ENCODE measurements around the gene P3H3. TPM values are rescaled to one million over a fixed set of nuclear protein-coding genes. Genes with fewer than 3 reads are reported as not detected.

The P3H3 gene
- polyA plus RNA-seq, 1 experiment = 45.5 TPM

DNA sequence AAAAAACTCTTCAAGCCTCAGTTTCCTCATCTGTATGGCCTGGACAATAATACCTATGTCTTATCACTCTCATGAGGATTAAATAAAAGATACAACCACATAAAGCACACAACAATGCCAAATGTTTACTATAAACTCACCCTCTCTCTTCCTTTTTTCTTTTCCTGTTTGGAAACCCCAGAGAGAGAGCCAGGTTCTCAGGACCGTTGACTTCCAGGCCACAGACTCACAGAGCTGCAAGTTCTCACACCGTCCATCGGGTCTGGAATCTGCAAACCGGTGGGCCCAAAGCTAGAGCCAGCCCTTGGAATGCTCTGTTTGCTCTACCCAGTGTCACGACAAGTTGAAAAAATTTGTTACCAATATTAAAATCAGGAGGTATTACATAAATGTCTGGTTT is 43.4 kb upstream of the P3H3 start:
- no peak overlapping the region for H3K27ac ChIP-seq (ENCODE audit: low read depth, low read length)
- POLR2A ChIA-PET = interaction anchor here (0.6 kb wide), 2 partner anchors 95 to 199 kb away, joined by 3 to 7 read pairs; partner anchors contain the start of gene ZNF384
- H3K4me3 ChIP-seq (ENCODE audit: low read depth, low read length) = no peak overlapping the region
- H3K27me3 ChIP-seq (ENCODE audit: control insufficient read depth, insufficient read depth, low read length) = no peaks in the 10 kb centered on the region
- TF ChIP-seq, protein P1, sequence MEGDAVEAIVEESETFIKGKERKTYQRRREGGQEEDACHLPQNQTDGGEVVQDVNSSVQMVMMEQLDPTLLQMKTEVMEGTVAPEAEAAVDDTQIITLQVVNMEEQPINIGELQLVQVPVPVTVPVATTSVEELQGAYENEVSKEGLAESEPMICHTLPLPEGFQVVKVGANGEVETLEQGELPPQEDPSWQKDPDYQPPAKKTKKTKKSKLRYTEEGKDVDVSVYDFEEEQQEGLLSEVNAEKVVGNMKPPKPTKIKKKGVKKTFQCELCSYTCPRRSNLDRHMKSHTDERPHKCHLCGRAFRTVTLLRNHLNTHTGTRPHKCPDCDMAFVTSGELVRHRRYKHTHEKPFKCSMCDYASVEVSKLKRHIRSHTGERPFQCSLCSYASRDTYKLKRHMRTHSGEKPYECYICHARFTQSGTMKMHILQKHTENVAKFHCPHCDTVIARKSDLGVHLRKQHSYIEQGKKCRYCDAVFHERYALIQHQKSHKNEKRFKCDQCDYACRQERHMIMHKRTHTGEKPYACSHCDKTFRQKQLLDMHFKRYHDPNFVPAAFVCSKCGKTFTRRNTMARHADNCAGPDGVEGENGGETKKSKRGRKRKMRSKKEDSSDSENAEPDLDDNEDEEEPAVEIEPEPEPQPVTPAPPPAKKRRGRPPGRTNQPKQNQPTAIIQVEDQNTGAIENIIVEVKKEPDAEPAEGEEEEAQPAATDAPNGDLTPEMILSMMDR (IDR thresholded peaks at IDR 0.05; ENCODE audit: low read depth, low read length) = no peak
- CTCF ChIA-PET = interaction anchor here (1.1 to 2.3 kb wide), 3 partner anchors 18 to 40 kb away, joined by 6 to 7 read pairs (median 6); partner anchors contain the start of genes MLF2 and PTMS
- no peaks in the 10 kb centered on the region for H3K9me3 ChIP-seq (ENCODE audit: control insufficient read depth, insufficient read depth, low read length)
- DNase-seq (ENCODE audit: low read depth, low spot score) = no peak

DNA sequence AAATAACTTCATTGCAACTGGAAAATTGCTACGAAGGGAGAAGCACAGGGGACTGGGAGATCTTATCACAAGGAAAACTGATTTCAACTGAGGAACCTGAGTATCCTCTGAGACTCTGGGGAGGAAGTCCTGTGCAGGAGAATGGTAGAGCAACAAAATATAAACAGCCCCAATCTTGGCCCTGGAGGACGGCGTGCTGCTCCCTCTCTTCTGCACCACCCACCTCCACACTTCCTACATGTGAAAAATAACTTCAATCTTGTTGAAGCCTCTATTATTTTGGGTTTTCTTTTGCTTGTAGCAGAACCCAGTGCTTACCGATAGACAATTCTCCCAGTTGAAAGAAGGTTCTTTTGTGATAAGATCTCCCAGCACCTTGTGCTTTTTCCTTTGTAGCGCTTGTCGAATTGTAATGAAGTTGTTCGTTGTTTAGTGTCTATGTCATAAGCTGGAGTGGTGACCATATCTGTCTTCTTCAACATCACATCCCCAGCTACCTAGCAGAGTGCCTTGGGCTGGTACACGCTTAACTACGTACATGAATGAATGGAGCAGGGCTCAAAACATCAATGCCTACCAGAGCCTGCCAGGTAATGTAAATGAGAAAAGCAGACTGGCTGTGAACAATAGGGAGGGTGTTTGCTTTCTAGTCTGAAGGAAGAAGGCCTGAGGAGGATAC is 41.7 kb upstream of the P3H3 start:
- ChIA-PET CTCF (interaction anchor here (0.6 to 2.2 kb wide), 6 partner anchors 8 to 224 kb away, joined by 3 to 14 read pairs (median 5); partner anchors contain the start of genes MLF2 and PTMS), POLR2A (interaction anchor here (0.9 to 1.0 kb wide), 2 partner anchors 10 to 62 kb away, joined by 6 to 8 read pairs; no protein-coding TSS in a partner anchor)
- Histone ChIP-seq H3K27ac (ENCODE audit: low read depth, low read length) (no peak overlapping the region), H3K9me3 (ENCODE audit: control insufficient read depth, insufficient read depth, low read length) (no peaks in the 10 kb centered on the region), H3K4me3 (ENCODE audit: low read depth, low read length) (no peak overlapping the region), H3K27me3 (ENCODE audit: control insufficient read depth, insufficient read depth, low read length) (no peaks in the 10 kb centered on the region)
- DNase-seq (ENCODE audit: low read depth, low spot score) = no peak
- TF ChIP-seq, protein P1 (IDR thresholded peaks at IDR 0.05; ENCODE audit: low read depth, low read length) = no peak

GRCh38 chr12:6787309-6787708 is 40.9 kb upstream of the P3H3 start:
- Histone ChIP-seq H3K4me3 (ENCODE audit: low read depth, low read length) (no peak overlapping the region), H3K9me3 (ENCODE audit: control insufficient read depth, insufficient read depth, low read length) (no peaks in the 10 kb centered on the region), H3K27me3 (ENCODE audit: control insufficient read depth, insufficient read depth, low read length) (no peaks in the 10 kb centered on the region), H3K27ac (ENCODE audit: low read depth, low read length) (no peak overlapping the region)
- DNase-seq (ENCODE audit: low read depth, low spot score) = no peak
- ChIA-PET POLR2A (no interaction called here), CTCF (interaction anchor here (0.8 to 2.2 kb wide), 4 partner anchors 9 to 39 kb away, joined by 3 to 14 read pairs (median 6); partner anchors contain the start of gene MLF2)
- TF ChIP-seq, protein P1 (IDR thresholded peaks at IDR 0.05; ENCODE audit: low read depth, low read length) = no peak

- ChIA-PET CTCF (interaction anchor here (0.6 to 2.6 kb wide), 5 partner anchors 11 to 232 kb away, joined by 3 to 15 read pairs (median 8); partner anchors contain the start of genes MLF2 and PTMS), POLR2A (interaction anchor here (1.0 to 1.5 kb wide), 4 partner anchors 22 to 36 kb away, joined by 3 to 8 read pairs (median 3); partner anchors contain the start of genes GPR162 and MLF2)
- H3K9me3 ChIP-seq (ENCODE audit: control insufficient read depth, insufficient read depth, low read length) = no peaks in the 10 kb centered on the region
- DNase-seq (ENCODE audit: low read depth, low spot score) = no peak
- H3K27ac ChIP-seq (ENCODE audit: low read depth, low read length) = peak within 1 kb of the TSS; percentile 0
- TF ChIP-seq, protein P1 (IDR thresholded peaks at IDR 0.05; ENCODE audit: low read depth, low read length) = no peak
- peak within 1 kb of the TSS; percentile 50 for H3K4me3 ChIP-seq (ENCODE audit: low read depth, low read length)
- H3K27me3 ChIP-seq (ENCODE audit: control insufficient read depth, insufficient read depth, low read length) = no peaks in the 10 kb centered on the region
These were observed 39.0 kb upstream of the P3H3 start, which contains the start of gene CD4 for GRCh38 chr12:6788972-6789924. Gene CD4 (plus strand): TSS chr12:6789528. CDS start chr12:6800139, 10,611 bp downstream.

Data from AG04450 (cell line).